SK-N-SH (cell line): ENCODE measurements around the gene KCNJ18. TPM values are rescaled to one million over a fixed set of nuclear protein-coding genes. Genes with fewer than 3 reads are reported as not detected.
"Not testable (repeated sequence)": the region's sequence is repeated elsewhere in the genome, so short reads cannot be mapped to it uniquely, and the experiment has no call there.

Experiments
- CTCF ChIA-PET: fragments of 300-600, 350-600 bp; formaldehyde crosslinking; extraction: SDS; loops from one replicate; lab custom pipeline; 2021; lab: Yijun Ruan, JAX
- POLR2A ChIA-PET: fragments of 350-600 bp; sonication (Branson Sonifier 250); formaldehyde crosslinking; extraction: SDS; loops from one replicate; lab custom pipeline; 2020; ENCODE audit warnings: antibody characterized with exemption, inconsistent platforms; lab: Yijun Ruan, JAX
- DNase-seq: peaks from one replicate; pipeline ENCODE4 v3.0.0; 2012
- H2AFZ ChIP-seq: fragments of 200-600 bp; sonication (generic); 2 replicates; pipeline ENCODE4 v1.8.1; 2016; ENCODE audit warnings: antibody characterized with exemption, mild to moderate bottlenecking, low read depth
- H3F3A ChIP-seq: fragments of 200-600 bp; sonication (generic); replicated peaks from 2 replicates; pipeline ENCODE3; 2016; ENCODE audit warnings: antibody characterized with exemption, mild to moderate bottlenecking; ENCODE audit not compliant: insufficient read depth
- H3K27ac ChIP-seq, 2 experiments: fragments of 200-500 bp in 1 of 2; fragments of 200-600 bp in 1 of 2; sonication (Bioruptor generic) in 1 of 2; sonication (generic), shearing (Covaris generic) in 1 of 2; 2 replicates each; pipeline versions ENCODE4 v1.5.1 to v1.6.1; 2014 to 2016; ENCODE audit warnings: low read depth in 2 of 2, inconsistent platforms in 1 of 2, low read length in 1 of 2, mild to moderate bottlenecking in 1 of 2, mixed read lengths in 1 of 2
- H3K27me3 ChIP-seq: fragments of 200-600 bp; sonication (generic), shearing (Covaris generic); 2 replicates; pipeline ENCODE4 v1.6.1; 2016; ENCODE audit warnings: mixed run types; ENCODE audit not compliant: insufficient read depth
- H3K36me3 ChIP-seq, 2 experiments: fragments of 200-500 bp in 1 of 2; fragments of 200-600 bp in 1 of 2; sonication (Bioruptor generic) in 1 of 2; sonication (generic) in 1 of 2; replicated peaks in 1 of 2; 2 replicates each; pipeline versions ENCODE3 to v1.5.1; 2014 to 2016; ENCODE audit warnings: low read length in 1 of 2, mild to moderate bottlenecking in 1 of 2; ENCODE audit not compliant: insufficient read depth in 2 of 2, control insufficient read depth in 1 of 2
- H3K4me1 ChIP-seq, 2 experiments: fragments of 200-500 bp in 1 of 2; fragments of 200-600 bp in 1 of 2; sonication (Bioruptor generic) in 1 of 2; sonication (generic), shearing (Covaris generic) in 1 of 2; 2 replicates each; pipeline versions ENCODE4 v1.5.1 to v1.6.1; 2014 to 2016; ENCODE audit warnings: low read depth in 1 of 2, low read length in 1 of 2, mixed run types in 1 of 2; ENCODE audit not compliant: insufficient read depth in 2 of 2, control insufficient read depth in 1 of 2
- H3K4me2 ChIP-seq: fragments of 200-600 bp; sonication (generic), shearing (Covaris generic); 2 replicates; pipeline ENCODE4 v1.6.1; 2017; ENCODE audit warnings: mixed run types
- H3K4me3 ChIP-seq, 2 experiments: fragments of 200-500 bp in 1 of 2; fragments of 200-600 bp in 1 of 2; sonication (Bioruptor generic) in 1 of 2; sonication (generic), shearing (Covaris generic) in 1 of 2; 2 replicates each; pipeline versions ENCODE4 v1.5.1 to v1.8.1; 2014 to 2016; ENCODE audit warnings: low read depth in 2 of 2, inconsistent platforms in 1 of 2, low read length in 1 of 2, mild to moderate bottlenecking in 1 of 2, mixed read lengths in 1 of 2, moderate library complexity in 1 of 2
- H3K79me2 ChIP-seq: fragments of 200-600 bp; sonication (generic); 2 replicates; pipeline ENCODE4 v1.8.1; 2017; ENCODE audit warnings: mild to moderate bottlenecking; ENCODE audit not compliant: insufficient read depth
- H3K9ac ChIP-seq: fragments of 200-600 bp; sonication (generic); 2 replicates; pipeline ENCODE4 v1.6.1; 2017; ENCODE audit warnings: mixed run types
- H3K9me2 ChIP-seq: fragments of 200-600 bp; sonication (generic); 2 replicates; pipeline ENCODE4 v1.6.1; 2017; ENCODE audit warnings: mixed run types
- H3K9me3 ChIP-seq: fragments of 200-600 bp; sonication (generic); 2 replicates; pipeline ENCODE4 v1.6.1; 2017; ENCODE audit warnings: mixed run types, mild to moderate bottlenecking, moderate library complexity
- H4K20me1 ChIP-seq: fragments of 200-600 bp; sonication (generic); 2 replicates; pipeline ENCODE4 v1.6.1; 2017; ENCODE audit warnings: mild to moderate bottlenecking, mixed run types; ENCODE audit not compliant: insufficient read depth
- whole genome bisulfite sequencing: methylation state at CpG from one replicate; pipeline ENCODE4 v1.1.6; 2017; ENCODE audit warnings: low lambda C conversion rate; 5-methylcytosine and 5-hydroxymethylcytosine counted together
- polyA plus RNA-seq, 3 experiments: library from polyadenylated mRNA; depleted of rRNA; stranded (reverse); fragments of >200 nt; gene quantifications; 2 replicates each; pipeline ENCODE4 v1.2.3, GENCODE V29; 2012

The KCNJ18 gene
- polyA plus RNA-seq, 1 of the 3 experiments (the other 2 are of a cell fraction), result not detected

GRCh38 chr17:21693391-21693796, 1.1 kb downstream of the KCNJ18 start:
- CTCF ChIA-PET, H3F3A ChIP-seq, H3K79me2 ChIP-seq, H3K36me3 ChIP-seq, H3K9me2 ChIP-seq, POLR2A ChIA-PET, H3K9ac ChIP-seq, H3K27me3 ChIP-seq, H3K27ac ChIP-seq, H3K9me3 ChIP-seq, H3K4me2 ChIP-seq, H3K4me3 ChIP-seq, H2AFZ ChIP-seq, H4K20me1 ChIP-seq, DNase-seq, H3K4me1 ChIP-seq: not testable (repeated sequence)
- WGBS, result 23% methylated on average over 6 of the region's 6 CpGs

GRCh38 chr17:21693937-21694336, 1.6 kb downstream of the KCNJ18 start:
- CTCF ChIA-PET, H3K36me3 ChIP-seq, H2AFZ ChIP-seq, H3K27ac ChIP-seq, DNase-seq, H3K79me2 ChIP-seq, H3K4me2 ChIP-seq, H3K27me3 ChIP-seq, H3K9ac ChIP-seq, H3K9me2 ChIP-seq, H4K20me1 ChIP-seq, H3K9me3 ChIP-seq, H3K4me3 ChIP-seq, H3K4me1 ChIP-seq, H3F3A ChIP-seq, POLR2A ChIA-PET: not testable (repeated sequence)
- no CpG with 5 or more reads among the region's 4 CpGs for WGBS

GRCh38 chr17:21696227-21696626, 3.9 kb downstream of the KCNJ18 start:
- CTCF ChIA-PET, POLR2A ChIA-PET, H3K9ac ChIP-seq, H4K20me1 ChIP-seq, H3K4me3 ChIP-seq, H3K9me3 ChIP-seq, DNase-seq, H3F3A ChIP-seq, H3K79me2 ChIP-seq, H2AFZ ChIP-seq, H3K4me1 ChIP-seq, H3K27ac ChIP-seq, H3K4me2 ChIP-seq, H3K27me3 ChIP-seq, H3K9me2 ChIP-seq, H3K36me3 ChIP-seq: not testable (repeated sequence)
- 10% methylated on average over 3 of the region's 3 CpGs for WGBS

GRCh38 chr17:21696842-21697507, 4.7 kb downstream of the KCNJ18 start:
- H3K27me3 ChIP-seq, CTCF ChIA-PET, H3K4me1 ChIP-seq, H3K9me2 ChIP-seq, H3K9ac ChIP-seq, H2AFZ ChIP-seq, H3F3A ChIP-seq, H3K27ac ChIP-seq, H3K4me3 ChIP-seq, H3K36me3 ChIP-seq, H3K9me3 ChIP-seq, H4K20me1 ChIP-seq, H3K4me2 ChIP-seq, H3K79me2 ChIP-seq, POLR2A ChIA-PET, DNase-seq: not testable (repeated sequence)
- WGBS, result 18% methylated on average over 7 of the region's 7 CpGs

- H3K9me3 ChIP-seq, H3K79me2 ChIP-seq, H3K9me2 ChIP-seq, H3K27ac ChIP-seq, H3K27me3 ChIP-seq, POLR2A ChIA-PET, H3K9ac ChIP-seq, DNase-seq, H3K4me3 ChIP-seq, H3F3A ChIP-seq, H3K4me1 ChIP-seq, CTCF ChIA-PET, H4K20me1 ChIP-seq, H3K36me3 ChIP-seq, H3K4me2 ChIP-seq, H2AFZ ChIP-seq: not testable (repeated sequence)
- WGBS, result 0% methylated on average over 1 of the region's 1 CpG
Observed at GRCh38 chr17:21697508-21697860, 5.2 kb downstream of the KCNJ18 start.

GRCh38 chr17:21698437-21699075, 6.2 kb downstream of the KCNJ18 start:
- H2AFZ ChIP-seq, H3K4me3 ChIP-seq, CTCF ChIA-PET, H3F3A ChIP-seq, H3K9ac ChIP-seq, H3K36me3 ChIP-seq, H3K4me2 ChIP-seq, H3K27ac ChIP-seq, H3K79me2 ChIP-seq, DNase-seq, H3K27me3 ChIP-seq, H3K9me2 ChIP-seq, H4K20me1 ChIP-seq, POLR2A ChIA-PET, H3K9me3 ChIP-seq, H3K4me1 ChIP-seq: not testable (repeated sequence)
- WGBS, result 40% methylated on average over 13 of the region's 20 CpGs
